Measurements from ENCODE around the gene FBXW9. TPM values are rescaled to one million over a fixed set of nuclear protein-coding genes. Genes with fewer than 3 reads are reported as not detected.
A peak's percentile ranks its signal among the peaks of the same experiment; 100 is the strongest.
"Not testable (repeated sequence)": the region's sequence is repeated elsewhere in the genome, so short reads cannot be mapped to it uniquely, and the experiment has no call there.

FBXW9 gene
- total and polyA plus RNA-seq, 2 of the 13 experiments (the other 11 are each of a cell fraction or from before 2014, with no cell fraction given), result 5.7 to 6.1 TPM

DNA sequence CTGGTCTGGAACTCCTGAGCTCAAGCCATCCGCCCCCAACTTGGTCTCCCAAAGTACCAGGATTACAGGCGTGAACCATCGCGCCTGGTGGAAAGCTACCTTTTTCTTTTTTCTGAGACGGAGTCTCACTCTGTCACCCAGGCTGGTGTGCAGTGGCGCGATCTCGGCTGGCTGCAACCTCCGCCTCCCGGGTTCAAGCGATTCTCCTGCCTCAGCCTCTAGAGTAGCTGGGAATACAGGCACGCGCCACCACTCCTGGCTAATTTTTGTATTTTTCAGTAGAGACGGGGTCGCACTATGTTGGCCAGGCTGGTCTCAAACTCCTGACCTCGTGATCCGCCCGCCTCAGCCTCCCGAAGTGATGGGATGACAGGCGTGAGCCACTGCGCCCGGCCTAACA is 994 bp upstream of the FBXW9 start:
- FAIRE-seq; H3K79me2 ChIP-seq (ENCODE audit: insufficient read depth, low read length); H2AFZ ChIP-seq (ENCODE audit: low read length); H4K20me1 ChIP-seq (ENCODE audit: insufficient read depth, low read length); in situ Hi-C loops (cut with HindIII; ENCODE audit: extremely low pct_ligation_motif_present, low pct_unique_long_range_greater_than_20kb); H3K27me3 ChIP-seq (ENCODE audit: control insufficient read depth in 1 of 2, insufficient read depth in 2 of 2, low read length in 2 of 2); DNase-seq (ENCODE audit: low spot score); BruUV-seq (replicated peaks); H3K9ac ChIP-seq (ENCODE audit: insufficient read depth, low read depth, low read length); intact Hi-C loops (cut with micrococcal nuclease; ENCODE audit: unreplicated experiment); H3K9me3 ChIP-seq (ENCODE audit: low read length); ATAC-seq; H3K27ac ChIP-seq (ENCODE audit: extremely low read length, insufficient read depth, low read length): not testable (repeated sequence)
- WGBS (ENCODE audit: low lambda C conversion rate), result 98% methylated on average over 22 of the region's 22 CpGs
- Histone ChIP-seq H3K4me3 (replicated peaks in 1 of 3; ENCODE audit: insufficient read depth in 1 of 3, low read depth in 2 of 3, low read length in 3 of 3) (peak overlapping the region in 1 of 3 experiments; percentile 92; a peak in 2 of 6 replicates), H3K4me2 (ENCODE audit: low read depth, low read length) (peak overlapping the region; percentile 86), H3K4me1 (ENCODE audit: insufficient read depth, low read length) (peaks cover 16% of the 10 kb centered on the region), H3K36me3 (replicated peaks in 1 of 2; ENCODE audit: control insufficient read depth in 1 of 2, insufficient read depth in 2 of 2, low read length in 2 of 2) (peaks cover 12 to 23% of the 10 kb centered on the region in 2 experiments; a peak in 4 of 5 replicates)
- POLR2A ChIA-PET, result interaction anchor here (0.6 to 2.5 kb wide), 6 partner anchors 16 to 527 kb away, joined by 3 to 9 read pairs (median 6); partner anchors contain the start of genes DHPS, TNPO2 and TRIR
- CTCF ChIA-PET (ENCODE audit: low intra/inter-chr PET ratio, low total read pairs), result interaction anchor here (0.6 kb wide), 1 partner anchor 59 kb away, joined by 3 read pairs; no protein-coding TSS in a partner anchor
- TF ChIP-seq AGO2 (optimal IDR thresholded peaks at IDR 0.05; ENCODE audit: low read depth, low read length), result peak; percentile 57

DNA sequence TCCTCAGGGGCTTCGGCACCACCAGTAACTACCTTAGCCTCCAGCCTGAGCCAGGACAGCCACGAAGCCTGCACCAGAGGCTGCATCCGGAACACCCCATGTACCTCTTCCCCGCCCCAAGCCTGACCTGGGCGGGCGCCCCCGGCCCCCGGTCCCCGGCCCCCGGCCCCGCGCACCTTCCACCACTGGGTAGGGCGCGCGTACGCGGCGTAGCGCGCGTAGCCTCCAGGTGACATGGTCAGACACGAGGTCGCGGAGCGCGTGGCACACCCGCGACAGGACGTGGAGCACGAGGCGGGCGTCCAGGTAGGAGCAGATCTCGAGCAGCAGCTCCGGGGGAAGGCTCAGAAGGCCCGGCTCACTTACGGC is 450 bp downstream of the FBXW9 start:
- no peaks in the 10 kb centered on the region; a peak in 1 of 5 replicates for H3K27me3 ChIP-seq (ENCODE audit: control insufficient read depth in 1 of 2, insufficient read depth in 2 of 2, low read length in 2 of 2)
- BruUV-seq (replicated peaks), result no TSS peak
- H3K4me1 ChIP-seq (ENCODE audit: insufficient read depth, low read length), result peaks cover 16% of the 10 kb centered on the region
- TF ChIP-seq ZNF589 (CRISPR knock-in tag; conservative IDR thresholded peaks at IDR 0.05) (no peak), MYC (CRISPR knock-in tag; IDR thresholded peaks at IDR 0.05; ENCODE audit: borderline replicate concordance) (peak; percentile 56; the same call in 1 of the 2 replicates), ZFP41 (CRISPR knock-in tag; IDR thresholded peaks at IDR 0.05; ENCODE audit: borderline replicate concordance) (no peak), ZNF34 (CRISPR knock-in tag; IDR thresholded peaks at IDR 0.05; ENCODE audit: borderline replicate concordance) (0 out of 2 replicates have a peak, but pooled peaks have one; percentile 43)
- TF ChIP-seq, protein P1, sequence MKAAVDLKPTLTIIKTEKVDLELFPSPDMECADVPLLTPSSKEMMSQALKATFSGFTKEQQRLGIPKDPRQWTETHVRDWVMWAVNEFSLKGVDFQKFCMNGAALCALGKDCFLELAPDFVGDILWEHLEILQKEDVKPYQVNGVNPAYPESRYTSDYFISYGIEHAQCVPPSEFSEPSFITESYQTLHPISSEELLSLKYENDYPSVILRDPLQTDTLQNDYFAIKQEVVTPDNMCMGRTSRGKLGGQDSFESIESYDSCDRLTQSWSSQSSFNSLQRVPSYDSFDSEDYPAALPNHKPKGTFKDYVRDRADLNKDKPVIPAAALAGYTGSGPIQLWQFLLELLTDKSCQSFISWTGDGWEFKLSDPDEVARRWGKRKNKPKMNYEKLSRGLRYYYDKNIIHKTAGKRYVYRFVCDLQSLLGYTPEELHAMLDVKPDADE (CRISPR knock-in tag; IDR thresholded peaks at IDR 0.05), result 0 out of 2 replicates have a peak, but pooled peaks have one; percentile 38
- H3K27ac ChIP-seq (ENCODE audit: extremely low read length, insufficient read depth, low read length), result peak overlapping the region; percentile 76
- intact Hi-C loops (cut with micrococcal nuclease; ENCODE audit: unreplicated experiment) (no loop called here), in situ Hi-C loops (cut with HindIII; ENCODE audit: extremely low pct_ligation_motif_present, low pct_unique_long_range_greater_than_20kb) (no loop called here)
- peak overlapping the region; percentile 86 for H3K4me2 ChIP-seq (ENCODE audit: low read depth, low read length)
- peaks cover 4% of the 10 kb centered on the region for H3K79me2 ChIP-seq (ENCODE audit: insufficient read depth, low read length)
- H3K36me3 ChIP-seq (replicated peaks in 1 of 2; ENCODE audit: control insufficient read depth in 1 of 2, insufficient read depth in 2 of 2, low read length in 2 of 2), result peaks cover 6 to 9% of the 10 kb centered on the region in 2 experiments; a peak in 3 of 5 replicates
- ChIA-PET CTCF (ENCODE audit: low intra/inter-chr PET ratio, low total read pairs) (no interaction called here), POLR2A (interaction anchor here (1.0 to 2.5 kb wide), 6 partner anchors 10 to 38 kb away, joined by 3 to 9 read pairs (median 6); partner anchors contain the start of genes DHPS, TNPO2 and TRIR)
- DNase-seq (ENCODE audit: low spot score) (no peak), FAIRE-seq (no peak), ATAC-seq (peak; percentile 45)
- H4K20me1 ChIP-seq (ENCODE audit: insufficient read depth, low read length), result no peaks in the 10 kb centered on the region
- 4% methylated on average over 3 of the region's 36 CpGs for whole genome bisulfite sequencing (ENCODE audit: low lambda C conversion rate)
- H3K9ac ChIP-seq (ENCODE audit: insufficient read depth, low read depth, low read length), result peak overlapping the region; percentile 81
- no peaks in the 10 kb centered on the region for H3K9me3 ChIP-seq (ENCODE audit: low read length)
- H3K4me3 ChIP-seq (replicated peaks in 1 of 3; ENCODE audit: insufficient read depth in 1 of 3, low read depth in 2 of 3, low read length in 3 of 3), result peak overlapping the region; percentile 79 to 100 (median 92)
- H2AFZ ChIP-seq (ENCODE audit: low read length), result no peak overlapping the region
